ENCODE measurements around the gene GEMIN7. TPM values are rescaled to one million over a fixed set of nuclear protein-coding genes. Genes with fewer than 3 reads are reported as not detected.

The GEMIN7 gene
- total and polyA plus RNA-seq, 2 of the 13 experiments (the other 11 are each of a cell fraction or from before 2014, with no cell fraction given) = 24.1 to 30.6 TPM

DNA sequence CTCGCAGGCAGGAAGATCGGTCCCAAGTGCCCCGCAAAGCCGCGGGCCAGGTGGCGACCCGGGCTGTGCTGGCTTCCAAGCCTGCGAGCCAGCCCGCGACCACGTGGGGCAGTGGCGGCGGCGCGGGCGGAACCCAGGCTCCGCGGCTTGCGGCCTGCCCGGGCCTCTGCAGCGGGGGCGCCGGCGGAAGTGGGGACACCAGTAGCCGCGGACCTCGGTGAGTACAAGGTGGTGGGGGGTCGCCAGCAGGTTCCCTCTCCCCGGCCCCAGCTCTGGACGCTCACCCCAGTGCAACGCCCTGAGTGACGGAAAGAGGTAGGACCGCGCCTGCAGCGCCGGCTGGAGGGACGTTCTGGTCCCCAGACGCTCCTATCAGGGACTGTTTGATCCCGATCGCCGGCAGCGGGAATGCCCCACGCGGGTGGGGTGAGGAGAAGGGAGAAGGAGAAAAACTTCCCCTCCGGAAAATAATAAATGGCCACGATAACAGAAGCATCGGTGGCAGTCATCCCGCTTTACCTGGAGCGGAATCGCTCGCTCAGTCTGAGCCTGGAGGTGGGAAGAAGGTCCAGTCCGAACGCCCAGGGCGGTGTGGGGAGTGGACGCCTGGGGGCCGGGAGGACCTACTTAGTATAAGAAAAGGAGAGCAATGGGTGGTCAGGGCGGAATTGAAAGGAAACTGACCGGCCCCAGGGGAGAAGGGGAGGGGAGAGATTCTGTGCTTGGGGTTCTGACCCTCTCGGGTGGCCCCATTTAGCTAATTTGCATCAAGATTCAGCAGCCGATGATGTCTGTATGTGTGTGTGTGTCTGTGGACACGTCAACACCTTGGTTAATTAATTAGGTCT, at the start of gene GEMIN7 (continued):
- TF ChIP-seq, protein P1, sequence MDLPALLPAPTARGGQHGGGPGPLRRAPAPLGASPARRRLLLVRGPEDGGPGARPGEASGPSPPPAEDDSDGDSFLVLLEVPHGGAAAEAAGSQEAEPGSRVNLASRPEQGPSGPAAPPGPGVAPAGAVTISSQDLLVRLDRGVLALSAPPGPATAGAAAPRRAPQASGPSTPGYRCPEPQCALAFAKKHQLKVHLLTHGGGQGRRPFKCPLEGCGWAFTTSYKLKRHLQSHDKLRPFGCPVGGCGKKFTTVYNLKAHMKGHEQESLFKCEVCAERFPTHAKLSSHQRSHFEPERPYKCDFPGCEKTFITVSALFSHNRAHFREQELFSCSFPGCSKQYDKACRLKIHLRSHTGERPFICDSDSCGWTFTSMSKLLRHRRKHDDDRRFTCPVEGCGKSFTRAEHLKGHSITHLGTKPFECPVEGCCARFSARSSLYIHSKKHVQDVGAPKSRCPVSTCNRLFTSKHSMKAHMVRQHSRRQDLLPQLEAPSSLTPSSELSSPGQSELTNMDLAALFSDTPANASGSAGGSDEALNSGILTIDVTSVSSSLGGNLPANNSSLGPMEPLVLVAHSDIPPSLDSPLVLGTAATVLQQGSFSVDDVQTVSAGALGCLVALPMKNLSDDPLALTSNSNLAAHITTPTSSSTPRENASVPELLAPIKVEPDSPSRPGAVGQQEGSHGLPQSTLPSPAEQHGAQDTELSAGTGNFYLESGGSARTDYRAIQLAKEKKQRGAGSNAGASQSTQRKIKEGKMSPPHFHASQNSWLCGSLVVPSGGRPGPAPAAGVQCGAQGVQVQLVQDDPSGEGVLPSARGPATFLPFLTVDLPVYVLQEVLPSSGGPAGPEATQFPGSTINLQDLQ (CRISPR knock-in tag; IDR thresholded peaks at IDR 0.05) = peak; percentile 97
- TF ChIP-seq ZNF264 (CRISPR knock-in tag; IDR thresholded peaks at IDR 0.05) = peak; percentile 59; the same call in 1 of the 2 replicates
- no peak for TF ChIP-seq HNF4G (IDR thresholded peaks at IDR 0.05; ENCODE audit: borderline replicate concordance, low read depth, low read length)
- no peak; the same call in 1 of the 2 replicates for TF ChIP-seq HNF4G (CRISPR knock-in tag; IDR thresholded peaks at IDR 0.05; ENCODE audit: borderline replicate concordance, low read depth)
- TF ChIP-seq AGO1 (IDR thresholded peaks at IDR 0.05; ENCODE audit: low read depth, low read length, poor library complexity, severe bottlenecking) = no peak
- no peak for TF ChIP-seq ZNF260 (CRISPR knock-in tag; IDR thresholded peaks at IDR 0.05; ENCODE audit: borderline replicate concordance, low read depth)
- peak; percentile 98 for TF ChIP-seq TAF15 (IDR thresholded peaks at IDR 0.05; ENCODE audit: low read depth, low read length, poor library complexity, severe bottlenecking)
- TF ChIP-seq ZNF160 (CRISPR knock-in tag; IDR thresholded peaks at IDR 0.05) = peak; percentile 92
- TF ChIP-seq ZNF225 (CRISPR knock-in tag; IDR thresholded peaks at IDR 0.05) = peak; percentile 86; the same call in 1 of the 2 replicates
- TF ChIP-seq ZNF430 (CRISPR knock-in tag; IDR thresholded peaks at IDR 0.05) = peak; percentile 82; the same call in 1 of the 2 replicates
- TF ChIP-seq, protein P2, sequence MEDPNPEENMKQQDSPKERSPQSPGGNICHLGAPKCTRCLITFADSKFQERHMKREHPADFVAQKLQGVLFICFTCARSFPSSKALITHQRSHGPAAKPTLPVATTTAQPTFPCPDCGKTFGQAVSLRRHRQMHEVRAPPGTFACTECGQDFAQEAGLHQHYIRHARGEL (CRISPR knock-in tag; IDR thresholded peaks at IDR 0.05) = no peak
- TF ChIP-seq, protein P3, sequence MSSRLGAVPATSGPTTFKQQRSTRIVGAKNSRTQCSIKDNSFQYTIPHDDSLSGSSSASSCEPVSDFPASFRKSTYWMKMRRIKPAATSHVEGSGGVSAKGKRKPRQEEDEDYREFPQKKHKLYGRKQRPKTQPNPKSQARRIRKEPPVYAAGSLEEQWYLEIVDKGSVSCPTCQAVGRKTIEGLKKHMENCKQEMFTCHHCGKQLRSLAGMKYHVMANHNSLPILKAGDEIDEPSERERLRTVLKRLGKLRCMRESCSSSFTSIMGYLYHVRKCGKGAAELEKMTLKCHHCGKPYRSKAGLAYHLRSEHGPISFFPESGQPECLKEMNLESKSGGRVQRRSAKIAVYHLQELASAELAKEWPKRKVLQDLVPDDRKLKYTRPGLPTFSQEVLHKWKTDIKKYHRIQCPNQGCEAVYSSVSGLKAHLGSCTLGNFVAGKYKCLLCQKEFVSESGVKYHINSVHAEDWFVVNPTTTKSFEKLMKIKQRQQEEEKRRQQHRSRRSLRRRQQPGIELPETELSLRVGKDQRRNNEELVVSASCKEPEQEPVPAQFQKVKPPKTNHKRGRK (CRISPR knock-in tag; IDR thresholded peaks at IDR 0.05) = no peak
- 0 out of 2 replicates have a peak, but pooled peaks have one; percentile 27 for TF ChIP-seq ZNF619 (CRISPR knock-in tag; IDR thresholded peaks at IDR 0.05)
- TF ChIP-seq, protein P4, sequence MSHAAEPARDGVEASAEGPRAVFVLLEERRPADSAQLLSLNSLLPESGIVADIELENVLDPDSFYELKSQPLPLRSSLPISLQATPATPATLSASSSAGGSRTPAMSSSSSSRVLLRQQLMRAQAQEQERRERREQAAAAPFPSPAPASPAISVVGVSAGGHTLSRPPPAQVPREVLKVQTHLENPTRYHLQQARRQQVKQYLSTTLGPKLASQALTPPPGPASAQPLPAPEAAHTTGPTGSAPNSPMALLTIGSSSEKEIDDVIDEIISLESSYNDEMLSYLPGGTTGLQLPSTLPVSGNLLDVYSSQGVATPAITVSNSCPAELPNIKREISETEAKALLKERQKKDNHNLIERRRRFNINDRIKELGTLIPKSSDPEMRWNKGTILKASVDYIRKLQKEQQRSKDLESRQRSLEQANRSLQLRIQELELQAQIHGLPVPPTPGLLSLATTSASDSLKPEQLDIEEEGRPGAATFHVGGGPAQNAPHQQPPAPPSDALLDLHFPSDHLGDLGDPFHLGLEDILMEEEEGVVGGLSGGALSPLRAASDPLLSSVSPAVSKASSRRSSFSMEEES (CRISPR knock-in tag; IDR thresholded peaks at IDR 0.05) = no peak; the same call in 1 of the 2 replicates
- no peak for TF ChIP-seq HHEX (CRISPR knock-in tag; IDR thresholded peaks at IDR 0.05)
- TF ChIP-seq SAP130 (CRISPR knock-in tag; IDR thresholded peaks at IDR 0.05; ENCODE audit: low read depth) = peak; percentile 98
- TF ChIP-seq, protein P5, sequence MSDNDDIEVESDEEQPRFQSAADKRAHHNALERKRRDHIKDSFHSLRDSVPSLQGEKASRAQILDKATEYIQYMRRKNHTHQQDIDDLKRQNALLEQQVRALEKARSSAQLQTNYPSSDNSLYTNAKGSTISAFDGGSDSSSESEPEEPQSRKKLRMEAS (IDR thresholded peaks at IDR 0.05) = peak; percentile 100
- TF ChIP-seq MED8 (CRISPR knock-in tag; IDR thresholded peaks at IDR 0.05; ENCODE audit: insufficient replicate concordance) = peak; percentile 97
- peak; percentile 38 for TF ChIP-seq JUNB (CRISPR knock-in tag; IDR thresholded peaks at IDR 0.05; ENCODE audit: borderline replicate concordance)
- TF ChIP-seq, protein P6, sequence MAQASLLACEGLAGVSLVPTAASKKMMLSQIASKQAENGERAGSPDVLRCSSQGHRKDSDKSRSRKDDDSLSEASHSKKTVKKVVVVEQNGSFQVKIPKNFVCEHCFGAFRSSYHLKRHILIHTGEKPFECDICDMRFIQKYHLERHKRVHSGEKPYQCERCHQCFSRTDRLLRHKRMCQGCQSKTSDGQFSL (CRISPR knock-in tag; IDR thresholded peaks at IDR 0.05) = peak; percentile 77
- peak; percentile 81 for TF ChIP-seq HNRNPK (IDR thresholded peaks at IDR 0.05; ENCODE audit: low read depth, low read length, poor library complexity, severe bottlenecking)
- peak; percentile 100 for TF ChIP-seq MYC (CRISPR knock-in tag; IDR thresholded peaks at IDR 0.05; ENCODE audit: borderline replicate concordance)
